Endothelial cell of umbilical vein (primary cell): ENCODE measurements around the gene CFI. TPM values are rescaled to one million over a fixed set of nuclear protein-coding genes. Genes with fewer than 3 reads are reported as not detected.

Source experiments
- BruUV-seq: library from RNA; stranded (reverse); fragments of 400-500 nt; replicated peaks from 2 replicates; lab custom pipeline; 2021; lab: Mats Ljungman, UMichigan
- CTCF ChIA-PET: fragments of 300-600, 350-600 bp; sonication (Branson Sonifier 250); formaldehyde crosslinking; loops from one replicate; lab custom pipeline; 2021; ENCODE audit warnings: antibody characterized with exemption, inconsistent platforms; lab: Charles Lee
- POLR2A ChIA-PET: fragments of 300-600, 350-600 bp; sonication (Branson Sonifier 250); formaldehyde crosslinking; loops from one replicate; lab custom pipeline; 2021; ENCODE audit warnings: antibody characterized with exemption, inconsistent platforms; lab: Charles Lee
- DNase-seq: peaks from one replicate; pipeline ENCODE4 v3.0.0-alpha.2; 2011; ENCODE audit warnings: low read depth, low spot score
- FAIRE-seq: peaks from 2 replicates; lab custom pipeline; 2011; peaks lifted over from hg19 to GRCh38; lab: Jason Lieb, UNC
- H2AFZ ChIP-seq: 2 replicates; pipeline ENCODE4 v1.6.0; 2012; ENCODE audit warnings: low read depth, low read length, control low read depth, inconsistent platforms
- H3K27ac ChIP-seq: 2 replicates; pipeline ENCODE4 v1.5.1; 2011; ENCODE audit warnings: low read depth, mild to moderate bottlenecking, control low read depth, low read length, moderate library complexity; ENCODE audit not compliant: insufficient read depth
- H3K27me3 ChIP-seq, 2 experiments: 2 replicates each; pipeline versions ENCODE4 v1.6.0 to v1.6.1; 2011; ENCODE audit warnings: low read length in 2 of 2, mixed read lengths in 1 of 2; ENCODE audit not compliant: control insufficient read depth in 2 of 2, insufficient read depth in 2 of 2
- H3K36me3 ChIP-seq, 2 experiments: 2 replicates in 1 of 2; 3 replicates in 1 of 2; pipeline ENCODE4 v1.5.1; 2011; ENCODE audit warnings: low read length in 2 of 2, mild to moderate bottlenecking in 1 of 2, moderate library complexity in 1 of 2; ENCODE audit not compliant: control insufficient read depth in 2 of 2, insufficient read depth in 2 of 2; ENCODE audit errors: extremely low read depth in 1 of 2
- H3K4me1 ChIP-seq: 3 replicates; pipeline ENCODE4 v1.5.1; 2011; ENCODE audit warnings: mild to moderate bottlenecking, low read length; ENCODE audit not compliant: control insufficient read depth, insufficient read depth; ENCODE audit errors: extremely low read depth
- H3K4me2 ChIP-seq: 2 replicates; pipeline ENCODE4 v1.6.1; 2011; ENCODE audit warnings: low read length, control low read depth, mixed read lengths; ENCODE audit not compliant: insufficient read depth
- H3K4me3 ChIP-seq, 3 experiments: fragments of 200-600 bp in 1 of 3; sonication (generic), shearing (Covaris generic) in 1 of 3; replicated peaks in 1 of 3; 2 replicates each; pipeline ENCODE4 v1.5.1; 2011 to 2016; ENCODE audit warnings: control low read depth in 3 of 3, low read length in 3 of 3, mild to moderate bottlenecking in 2 of 3, inconsistent platforms in 1 of 3, low read depth in 1 of 3, moderate library complexity in 1 of 3; ENCODE audit not compliant: insufficient read depth in 1 of 3
- H3K79me2 ChIP-seq: 2 replicates; pipeline ENCODE4 v1.6.0; 2012; ENCODE audit warnings: low read length, inconsistent platforms; ENCODE audit not compliant: control insufficient read depth, insufficient read depth
- H3K9ac ChIP-seq: replicated peaks from 2 replicates; pipeline ENCODE3; 2011; ENCODE audit warnings: low read length, control low read depth; ENCODE audit not compliant: insufficient read depth; ENCODE audit errors: extremely low read depth
- H3K9me1 ChIP-seq: replicated peaks from 3 replicates; pipeline ENCODE4 v1.6.0; 2011; ENCODE audit warnings: mild to moderate bottlenecking, low read length; ENCODE audit not compliant: control insufficient read depth, insufficient read depth; ENCODE audit errors: extremely low read depth
- H3K9me3 ChIP-seq: replicated peaks from 2 replicates; pipeline ENCODE4 v1.5.1; 2012; ENCODE audit warnings: low read length, inconsistent platforms; ENCODE audit not compliant: control insufficient read depth, insufficient read depth
- H4K20me1 ChIP-seq: replicated peaks from 2 replicates; pipeline ENCODE3; 2011; ENCODE audit warnings: mild to moderate bottlenecking, low read length; ENCODE audit not compliant: control insufficient read depth, insufficient read depth; ENCODE audit errors: extremely low read depth
- CTCF ChIP-seq, 2 donors: IDR thresholded peaks; 1 replicate in 1 of 2; 2 replicates in 1 of 2; pipeline ENCODE4 v1.5.1; 2011; ENCODE audit warnings: low read length in 2 of 2, mild to moderate bottlenecking in 2 of 2, moderate library complexity in 2 of 2, control low read depth in 1 of 2, inconsistent platforms in 1 of 2, low read depth in 1 of 2; ENCODE audit not compliant: insufficient read depth in 1 of 2; ENCODE audit errors: extremely low read depth in 1 of 2
- EZH2 ChIP-seq: IDR thresholded peaks from 2 replicates; pipeline ENCODE4 v1.6.1; 2012; ENCODE audit warnings: borderline replicate concordance, low read depth, mild to moderate bottlenecking, moderate library complexity, low read length, inconsistent platforms; ENCODE audit not compliant: severe bottlenecking
- FOS ChIP-seq: IDR thresholded peaks from 2 replicates; pipeline ENCODE4 v1.6.1; 2011; ENCODE audit warnings: mild to moderate bottlenecking, low read length, moderate library complexity, borderline replicate concordance; ENCODE audit not compliant: insufficient read depth
- GATA2 ChIP-seq: IDR thresholded peaks from 2 replicates; pipeline ENCODE4 v1.7.0; 2011; ENCODE audit warnings: low read depth, mild to moderate bottlenecking, moderate library complexity, mixed read lengths, low read length; ENCODE audit not compliant: insufficient read length, insufficient read depth
- JUN ChIP-seq: IDR thresholded peaks from 2 replicates; pipeline ENCODE4 v1.6.1; 2011; ENCODE audit warnings: borderline replicate concordance, low read depth; ENCODE audit not compliant: insufficient read length, insufficient read depth
- MAX ChIP-seq: IDR thresholded peaks from 2 replicates; pipeline ENCODE4 v1.6.1; 2011; ENCODE audit not compliant: insufficient read depth, insufficient read length
- MYC ChIP-seq: IDR thresholded peaks from one replicate; pipeline ENCODE4 v1.6.1; 2011; ENCODE audit warnings: mild to moderate bottlenecking, low read depth, low read length
- POLR2A ChIP-seq: IDR thresholded peaks from 2 replicates; pipeline ENCODE4 v1.6.1; 2012; ENCODE audit warnings: low read depth, mild to moderate bottlenecking, control low read depth, low read length
- POLR2AphosphoS5 ChIP-seq: IDR thresholded peaks from 2 replicates; pipeline ENCODE4 v1.6.1; 2012; ENCODE audit warnings: low read depth, mild to moderate bottlenecking, control low read depth, low read length, moderate library complexity; ENCODE audit not compliant: insufficient read depth
- dilution Hi-C: fragments of 300-500 bp; cut with MboI; formaldehyde crosslinking; loops from one replicate; pipeline ENCODE4 v1.15.0; 2019; ENCODE audit warnings: low sequenced_read_pairs; ENCODE audit not compliant: extremely low pct_ligation_motif_present
- intact Hi-C: fragments of 100-400 bp; cut with micrococcal nuclease; formaldehyde crosslinking; loops from one replicate; pipeline ENCODE4 v1.10.0; 2022
- polyA plus RNA-seq, 4 experiments: library from polyadenylated mRNA; depleted of rRNA in 3 of 4; stranded (reverse) in 3 of 4; unstranded in 1 of 4; fragments of >200 nt; gene quantifications; 2 replicates each; pipeline versions ENCODE4 v1.2.1 to v1.2.3, GENCODE V29; 2011 to 2012; ENCODE audit warnings: missing spikeins in 1 of 4
- total RNA-seq: library from RNA; stranded (reverse); gene quantifications from 2 replicates; pipeline ENCODE4 v1.2.3, GENCODE V29; 2021

Gene CFI
- total and polyA plus RNA-seq, 2 donors (not counting 3 experiments of a cell fraction or from before 2014, with no cell fraction given): 10.0 to 21.4 TPM

GRCh38 chr4:109754093-109754857 lies 47.5 kb downstream of the CFI start:
- H3K4me2 ChIP-seq: no peak overlapping the region
- no peaks in the 10 kb centered on the region for H3K4me1 ChIP-seq
- H3K9me1 ChIP-seq: no peaks in the 10 kb centered on the region
- H3K4me3 ChIP-seq: no peak overlapping the region
- TF ChIP-seq MAX (no peak), POLR2AphosphoS5 (no peak), JUN (no peak)
- H4K20me1 ChIP-seq: no peaks in the 10 kb centered on the region
- no peak overlapping the region for H2AFZ ChIP-seq
- no TSS peak for BruUV-seq
- FAIRE-seq (no peak), DNase-seq (no peak)
- H3K27ac ChIP-seq: no peak overlapping the region
- no peaks in the 10 kb centered on the region for H3K79me2 ChIP-seq
- dilution Hi-C loops: no loop called here
- intact Hi-C loops: no loop called here
- ChIA-PET CTCF (no interaction called here), POLR2A (no interaction called here)
- no peaks in the 10 kb centered on the region for H3K27me3 ChIP-seq
- H3K9ac ChIP-seq: no peak overlapping the region
- no peaks in the 10 kb centered on the region for H3K36me3 ChIP-seq
- H3K9me3 ChIP-seq: no peaks in the 10 kb centered on the region

- peak; percentile 46 for FAIRE-seq
- no peaks in the 10 kb centered on the region for H4K20me1 ChIP-seq
- H3K36me3 ChIP-seq: no peaks in the 10 kb centered on the region
- no peak for DNase-seq
- no peaks in the 10 kb centered on the region for H3K79me2 ChIP-seq
- H3K9ac ChIP-seq: no peak overlapping the region
- no peak overlapping the region for H3K27ac ChIP-seq
- no peaks in the 10 kb centered on the region for H3K9me1 ChIP-seq
- intact Hi-C loops (no loop called here), dilution Hi-C loops (no loop called here)
- H3K4me1 ChIP-seq: no peaks in the 10 kb centered on the region
- CTCF ChIA-PET: no interaction called here
- no peak for TF ChIP-seq EZH2
- TF ChIP-seq POLR2A: no peak
- TF ChIP-seq JUN: no peak
- TF ChIP-seq MYC: no peak
- no peak for TF ChIP-seq MAX
- no peak for TF ChIP-seq POLR2AphosphoS5
- TF ChIP-seq CTCF (IDR thresholded peaks at IDR 0.05; ENCODE audit: extremely low read depth in 1 of 2, insufficient read depth in 1 of 2, low read depth in 1 of 2, low read length in 2 of 2): no peak
- TF ChIP-seq GATA2: no peak
- TF ChIP-seq FOS: no peak
- POLR2A ChIA-PET: no interaction called here
- no peak overlapping the region for H3K4me3 ChIP-seq
- no peaks in the 10 kb centered on the region for H3K9me3 ChIP-seq
- no peak overlapping the region for H2AFZ ChIP-seq
- no TSS peak for BruUV-seq
- no peaks in the 10 kb centered on the region for H3K27me3 ChIP-seq
- H3K4me2 ChIP-seq: no peak overlapping the region
Measured at GRCh38 chr4:109752525-109752924, 49.3 kb downstream of the CFI start.
